RWPE2 (cell line): ENCODE data around the gene CEACAM3.

Experiments
- ATAC-seq: fragments of 200-7000 bp; cut with Tn5 transposase; 3 replicates; pipeline ENCODE4 v1.9.1; 2021; ENCODE audit warnings: low read depth
- DNase-seq: peaks from one replicate; pipeline ENCODE4 v3.0.0-alpha.2; 2020; ENCODE audit warnings: low spot score
- H3K27ac ChIP-seq: fragments of 450-650 bp; 2 replicates; pipeline ENCODE4 v1.5.1; 2017; ENCODE audit warnings: mild to moderate bottlenecking; ENCODE audit not compliant: poor library complexity, severe bottlenecking
- H3K27me3 ChIP-seq: fragments of 250-450 bp; sonication (Bioruptor Pico); 2 replicates; pipeline ENCODE4 v1.5.1; 2021; ENCODE audit warnings: mild to moderate bottlenecking, moderate library complexity; ENCODE audit not compliant: insufficient read depth, poor library complexity, severe bottlenecking
- H3K36me3 ChIP-seq: fragments of 250-450 bp; sonication (Bioruptor Pico); 2 replicates; pipeline ENCODE4 v1.5.1; 2020; ENCODE audit warnings: low read depth, mild to moderate bottlenecking, moderate library complexity
- H3K4me1 ChIP-seq: fragments of 250-450 bp; sonication (Bioruptor Pico); 2 replicates; pipeline ENCODE4 v1.5.1; 2021; ENCODE audit warnings: mild to moderate bottlenecking, moderate library complexity; ENCODE audit not compliant: insufficient read depth, poor library complexity, severe bottlenecking
- H3K4me3 ChIP-seq: fragments of 250-450 bp; sonication (Bioruptor Pico); 2 replicates; pipeline ENCODE4 v1.5.1; 2021; ENCODE audit warnings: mild to moderate bottlenecking, moderate library complexity; ENCODE audit not compliant: severe bottlenecking
- H3K9me3 ChIP-seq: fragments of 250-450 bp; sonication (Bioruptor Pico); 2 replicates; pipeline ENCODE4 v1.5.1; 2021; ENCODE audit warnings: mild to moderate bottlenecking, moderate library complexity; ENCODE audit not compliant: severe bottlenecking
- TF ChIP-seq, protein P1 (sequence below): fragments of 450-650 bp; IDR thresholded peaks from one replicate; pipeline ENCODE4 v1.5.1; 2017; ENCODE audit warnings: mild to moderate bottlenecking, moderate library complexity; ENCODE audit not compliant: poor library complexity, severe bottlenecking

The CEACAM3 gene

GRCh38 chr19:41843371-41843770 lies 47.0 kb downstream of the CEACAM3 start:
- Histone ChIP-seq H3K27ac (no peak overlapping the region), H3K9me3 (no peaks in the 10 kb centered on the region), H3K4me3 (no peak overlapping the region), H3K36me3 (no peaks in the 10 kb centered on the region), H3K4me1 (no peaks in the 10 kb centered on the region), H3K27me3 (peaks cover 14% of the 10 kb centered on the region)
- DNase-seq (no peak), ATAC-seq (no peak)
- TF ChIP-seq, protein P1, sequence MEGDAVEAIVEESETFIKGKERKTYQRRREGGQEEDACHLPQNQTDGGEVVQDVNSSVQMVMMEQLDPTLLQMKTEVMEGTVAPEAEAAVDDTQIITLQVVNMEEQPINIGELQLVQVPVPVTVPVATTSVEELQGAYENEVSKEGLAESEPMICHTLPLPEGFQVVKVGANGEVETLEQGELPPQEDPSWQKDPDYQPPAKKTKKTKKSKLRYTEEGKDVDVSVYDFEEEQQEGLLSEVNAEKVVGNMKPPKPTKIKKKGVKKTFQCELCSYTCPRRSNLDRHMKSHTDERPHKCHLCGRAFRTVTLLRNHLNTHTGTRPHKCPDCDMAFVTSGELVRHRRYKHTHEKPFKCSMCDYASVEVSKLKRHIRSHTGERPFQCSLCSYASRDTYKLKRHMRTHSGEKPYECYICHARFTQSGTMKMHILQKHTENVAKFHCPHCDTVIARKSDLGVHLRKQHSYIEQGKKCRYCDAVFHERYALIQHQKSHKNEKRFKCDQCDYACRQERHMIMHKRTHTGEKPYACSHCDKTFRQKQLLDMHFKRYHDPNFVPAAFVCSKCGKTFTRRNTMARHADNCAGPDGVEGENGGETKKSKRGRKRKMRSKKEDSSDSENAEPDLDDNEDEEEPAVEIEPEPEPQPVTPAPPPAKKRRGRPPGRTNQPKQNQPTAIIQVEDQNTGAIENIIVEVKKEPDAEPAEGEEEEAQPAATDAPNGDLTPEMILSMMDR = no peak

DNA sequence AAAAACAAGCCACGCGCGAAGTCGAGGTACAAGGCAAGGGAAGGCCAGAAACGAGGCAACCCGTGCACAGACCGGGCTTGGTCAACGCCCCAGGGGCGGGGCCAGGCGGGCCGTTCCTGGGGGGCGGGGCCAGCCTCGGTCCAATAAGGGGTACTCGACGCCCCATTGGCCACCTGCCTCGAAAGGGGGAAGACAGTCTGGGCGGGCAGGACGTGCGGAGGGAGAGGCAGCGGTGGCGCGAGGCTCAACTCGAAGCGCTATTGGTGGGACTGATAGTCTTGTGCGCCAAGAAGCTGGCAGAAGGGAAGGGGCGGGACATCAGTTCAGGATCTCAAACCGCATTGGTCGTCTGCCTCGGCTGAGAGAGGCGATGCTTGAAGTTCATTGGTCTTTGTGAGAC lies 48.2 kb downstream of the CEACAM3 start, which contains the start of gene LYPD4:
Gene LYPD4, minus strand, starts transcription at position 83 of the 400 bp plus-strand sequence. CDS start 5,398 bp downstream, outside the sequence.
- DNase-seq (no peak), ATAC-seq (no peak)
- Histone ChIP-seq H3K27me3 (peaks cover 4% of the 10 kb centered on the region), H3K4me1 (no peaks in the 10 kb centered on the region), H3K36me3 (no peaks in the 10 kb centered on the region), H3K9me3 (no peaks in the 10 kb centered on the region), H3K27ac (no peak within 1 kb of the TSS), H3K4me3 (no peak within 1 kb of the TSS)
- TF ChIP-seq, protein P1 = no peak

- no peaks in the 10 kb centered on the region for H3K36me3 ChIP-seq
- DNase-seq (no peak), ATAC-seq (no peak)
- no peak within 1 kb of the TSS for H3K4me3 ChIP-seq
- H3K9me3 ChIP-seq = no peaks in the 10 kb centered on the region
- no peak within 1 kb of the TSS for H3K27ac ChIP-seq
- peaks cover 4% of the 10 kb centered on the region for H3K27me3 ChIP-seq
- no peaks in the 10 kb centered on the region for H3K4me1 ChIP-seq
- TF ChIP-seq, protein P1 = no peak
These were observed 48.4 kb downstream of the CEACAM3 start, which contains the start of gene DMRTC2 for GRCh38 chr19:41845001-41845050. TSS of gene DMRTC2 (plus strand) at chr19:41845042. CDS start at chr19:41847429, 2,387 bp downstream.

GRCh38 chr19:41845051-41845590 lies 48.7 kb downstream of the CEACAM3 start:
- Histone ChIP-seq H3K4me3 (no peak overlapping the region), H3K9me3 (no peaks in the 10 kb centered on the region), H3K4me1 (no peaks in the 10 kb centered on the region), H3K27me3 (peaks cover 4% of the 10 kb centered on the region), H3K36me3 (no peaks in the 10 kb centered on the region), H3K27ac (no peak overlapping the region)
- TF ChIP-seq, protein P1 = no peak
- ATAC-seq = no peak
- no peak for DNase-seq

GRCh38 chr19:41847351-41848105 lies 51.1 kb downstream of the CEACAM3 start:
- DNase-seq (no peak), ATAC-seq (no peak)
- Histone ChIP-seq H3K4me1 (no peaks in the 10 kb centered on the region), H3K9me3 (no peaks in the 10 kb centered on the region), H3K4me3 (no peak overlapping the region), H3K27me3 (peaks cover 19% of the 10 kb centered on the region), H3K36me3 (no peaks in the 10 kb centered on the region), H3K27ac (no peak overlapping the region)
- TF ChIP-seq, protein P1 = no peak
